ENCODE data around the gene TMC6. TPM values are rescaled to one million over a fixed set of nuclear protein-coding genes. Genes with fewer than 3 reads are reported as not detected.

The TMC6 gene
- total RNA-seq, 1 donor from 2014 or later = 61.7 TPM

DNA sequence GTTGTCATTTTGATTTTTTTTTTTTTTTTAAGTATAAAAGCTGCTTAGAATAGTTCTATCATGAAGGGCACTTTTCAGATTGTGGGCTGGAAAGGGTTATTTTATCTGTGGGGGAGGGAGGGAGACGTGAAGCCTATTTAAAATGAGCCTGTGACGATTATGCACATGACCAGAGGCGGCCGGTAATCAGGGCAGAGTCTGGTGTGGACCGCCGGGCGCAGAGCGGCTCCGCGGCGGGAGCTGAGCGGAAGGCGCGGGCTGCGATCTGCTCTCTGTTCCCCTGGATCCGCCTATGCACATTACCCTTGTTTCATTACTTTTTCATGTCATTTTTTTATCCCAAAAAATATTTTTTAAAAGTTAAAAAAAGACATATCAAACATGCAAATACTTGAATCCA, 23.5 kb downstream of the TMC6 start:
- Histone ChIP-seq H3K4me1 (ENCODE audit: insufficient read depth, low read length) (no peaks in the 10 kb centered on the region), H2AFZ (ENCODE audit: low read depth, low read length) (no peak overlapping the region), H3K36me3 (ENCODE audit: insufficient read depth, low read length) (no peaks in the 10 kb centered on the region), H3K9ac (ENCODE audit: low read length) (no peak overlapping the region), H3K27ac (ENCODE audit: low read depth, low read length) (no peak overlapping the region), H3K27me3 (ENCODE audit: insufficient read depth, low read length) (no peaks in the 10 kb centered on the region), H3K9me3 (ENCODE audit: insufficient read depth, low read depth, low read length) (no peaks in the 10 kb centered on the region), H3K4me2 (ENCODE audit: low read length) (no peak overlapping the region), H3K79me2 (ENCODE audit: insufficient read depth, low read length) (no peaks in the 10 kb centered on the region), H3K4me3 (ENCODE audit: insufficient read depth, low read depth, low read length) (no peak overlapping the region), H4K20me1 (ENCODE audit: insufficient read depth, low read length) (no peaks in the 10 kb centered on the region)
- DNase-seq (ENCODE audit: low read depth) (no peak), FAIRE-seq (no peak)
- no peaks in the 10 kb centered on the region for H3K4me1 Mint-ChIP-seq (ENCODE audit: low read depth, unreplicated experiment)
- H3K4me3 Mint-ChIP-seq (ENCODE audit: unreplicated experiment) = no peak overlapping the region
- H3K27me3 Mint-ChIP-seq (ENCODE audit: low read depth, unreplicated experiment) = no peaks in the 10 kb centered on the region
- peaks cover 8% of the 10 kb centered on the region for H3K9me3 Mint-ChIP-seq (ENCODE audit: unreplicated experiment)
- no peak for TF ChIP-seq EZH2 (IDR thresholded peaks at IDR 0.05; ENCODE audit: insufficient read depth, low read length)
- TF ChIP-seq, protein P1, sequence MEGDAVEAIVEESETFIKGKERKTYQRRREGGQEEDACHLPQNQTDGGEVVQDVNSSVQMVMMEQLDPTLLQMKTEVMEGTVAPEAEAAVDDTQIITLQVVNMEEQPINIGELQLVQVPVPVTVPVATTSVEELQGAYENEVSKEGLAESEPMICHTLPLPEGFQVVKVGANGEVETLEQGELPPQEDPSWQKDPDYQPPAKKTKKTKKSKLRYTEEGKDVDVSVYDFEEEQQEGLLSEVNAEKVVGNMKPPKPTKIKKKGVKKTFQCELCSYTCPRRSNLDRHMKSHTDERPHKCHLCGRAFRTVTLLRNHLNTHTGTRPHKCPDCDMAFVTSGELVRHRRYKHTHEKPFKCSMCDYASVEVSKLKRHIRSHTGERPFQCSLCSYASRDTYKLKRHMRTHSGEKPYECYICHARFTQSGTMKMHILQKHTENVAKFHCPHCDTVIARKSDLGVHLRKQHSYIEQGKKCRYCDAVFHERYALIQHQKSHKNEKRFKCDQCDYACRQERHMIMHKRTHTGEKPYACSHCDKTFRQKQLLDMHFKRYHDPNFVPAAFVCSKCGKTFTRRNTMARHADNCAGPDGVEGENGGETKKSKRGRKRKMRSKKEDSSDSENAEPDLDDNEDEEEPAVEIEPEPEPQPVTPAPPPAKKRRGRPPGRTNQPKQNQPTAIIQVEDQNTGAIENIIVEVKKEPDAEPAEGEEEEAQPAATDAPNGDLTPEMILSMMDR (IDR thresholded peaks at IDR 0.05; ENCODE audit: insufficient read depth, low read depth, low read length) = no peak
- H3K36me3 Mint-ChIP-seq (ENCODE audit: low read depth, unreplicated experiment) = peaks cover 19% of the 10 kb centered on the region
- no peak overlapping the region for H3K27ac Mint-ChIP-seq (ENCODE audit: unreplicated experiment)

DNA sequence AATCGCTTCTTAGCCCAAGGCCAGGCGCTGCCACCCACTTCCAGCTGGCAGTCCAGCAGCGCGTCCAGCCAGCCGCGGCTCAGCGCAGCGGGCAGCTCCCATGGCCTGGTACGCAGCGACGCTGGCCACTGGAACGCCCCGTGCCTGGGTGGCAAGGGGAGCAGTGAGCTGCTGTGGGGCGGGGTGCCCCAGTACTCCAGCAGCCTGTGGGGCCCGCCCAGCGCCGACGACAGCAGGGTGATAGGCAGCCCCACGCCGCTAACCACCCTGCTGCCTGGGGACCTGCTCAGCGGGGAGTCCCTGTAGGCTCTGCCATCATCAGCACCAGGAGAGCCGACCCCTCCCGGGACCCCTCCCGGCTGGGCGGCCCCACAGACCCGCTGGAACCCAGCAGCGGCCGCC, 24.0 kb downstream of the TMC6 start:
- peaks cover 24% of the 10 kb centered on the region for H3K36me3 Mint-ChIP-seq (ENCODE audit: low read depth, unreplicated experiment)
- H3K4me3 Mint-ChIP-seq (ENCODE audit: unreplicated experiment) = no peak overlapping the region
- Histone ChIP-seq H3K27ac (ENCODE audit: low read depth, low read length) (no peak overlapping the region), H3K4me2 (ENCODE audit: low read length) (no peak overlapping the region), H3K9me3 (ENCODE audit: insufficient read depth, low read depth, low read length) (no peaks in the 10 kb centered on the region), H4K20me1 (ENCODE audit: insufficient read depth, low read length) (no peaks in the 10 kb centered on the region), H3K27me3 (ENCODE audit: insufficient read depth, low read length) (no peaks in the 10 kb centered on the region), H3K9ac (ENCODE audit: low read length) (no peak overlapping the region), H3K4me1 (ENCODE audit: insufficient read depth, low read length) (no peaks in the 10 kb centered on the region), H3K36me3 (ENCODE audit: insufficient read depth, low read length) (no peaks in the 10 kb centered on the region), H2AFZ (ENCODE audit: low read depth, low read length) (no peak overlapping the region), H3K79me2 (ENCODE audit: insufficient read depth, low read length) (no peaks in the 10 kb centered on the region), H3K4me3 (ENCODE audit: insufficient read depth, low read depth, low read length) (no peak overlapping the region)
- no peak overlapping the region for H3K27ac Mint-ChIP-seq (ENCODE audit: unreplicated experiment)
- FAIRE-seq (no peak), DNase-seq (ENCODE audit: low read depth) (no peak)
- peaks cover 11% of the 10 kb centered on the region for H3K9me3 Mint-ChIP-seq (ENCODE audit: unreplicated experiment)
- H3K27me3 Mint-ChIP-seq (ENCODE audit: low read depth, unreplicated experiment) = no peaks in the 10 kb centered on the region
- H3K4me1 Mint-ChIP-seq (ENCODE audit: low read depth, unreplicated experiment) = no peaks in the 10 kb centered on the region
- TF ChIP-seq EZH2 (IDR thresholded peaks at IDR 0.05; ENCODE audit: insufficient read depth, low read length) = no peak
- TF ChIP-seq, protein P1 (IDR thresholded peaks at IDR 0.05; ENCODE audit: insufficient read depth, low read depth, low read length) = no peak

DNA sequence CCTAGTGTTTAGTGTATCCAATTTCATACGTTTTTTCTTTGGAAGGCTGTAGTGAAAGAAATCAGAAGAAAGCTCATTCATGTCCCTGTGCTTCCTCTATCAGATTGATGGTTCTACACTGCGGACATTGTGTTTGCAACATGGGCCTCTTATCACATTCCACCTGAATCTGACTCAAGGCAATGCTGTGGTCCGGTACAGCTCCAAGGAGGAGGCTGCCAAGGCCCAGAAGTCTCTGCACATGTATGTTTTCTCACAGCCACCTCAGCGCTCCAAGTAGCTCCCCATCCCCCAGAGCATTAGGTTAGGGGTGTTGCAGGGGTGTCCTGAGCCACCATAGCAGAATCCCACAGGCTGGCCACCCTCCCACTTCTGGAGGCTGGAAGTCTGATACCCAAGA, 25.2 kb downstream of the TMC6 start:
- no peak overlapping the region for H3K4me3 Mint-ChIP-seq (ENCODE audit: unreplicated experiment)
- Histone ChIP-seq H3K9me3 (ENCODE audit: insufficient read depth, low read depth, low read length) (no peaks in the 10 kb centered on the region), H3K4me2 (ENCODE audit: low read length) (no peak overlapping the region), H2AFZ (ENCODE audit: low read depth, low read length) (no peak overlapping the region), H3K4me1 (ENCODE audit: insufficient read depth, low read length) (no peaks in the 10 kb centered on the region), H3K27me3 (ENCODE audit: insufficient read depth, low read length) (no peaks in the 10 kb centered on the region), H3K27ac (ENCODE audit: low read depth, low read length) (no peak overlapping the region), H3K36me3 (ENCODE audit: insufficient read depth, low read length) (peaks cover 4% of the 10 kb centered on the region), H3K9ac (ENCODE audit: low read length) (no peak overlapping the region), H3K4me3 (ENCODE audit: insufficient read depth, low read depth, low read length) (no peak overlapping the region), H3K79me2 (ENCODE audit: insufficient read depth, low read length) (no peaks in the 10 kb centered on the region), H4K20me1 (ENCODE audit: insufficient read depth, low read length) (no peaks in the 10 kb centered on the region)
- H3K36me3 Mint-ChIP-seq (ENCODE audit: low read depth, unreplicated experiment) = peaks cover 32% of the 10 kb centered on the region
- H3K27me3 Mint-ChIP-seq (ENCODE audit: low read depth, unreplicated experiment) = no peaks in the 10 kb centered on the region
- DNase-seq (ENCODE audit: low read depth) (no peak), FAIRE-seq (no peak)
- TF ChIP-seq, protein P1 (IDR thresholded peaks at IDR 0.05; ENCODE audit: insufficient read depth, low read depth, low read length) = no peak
- no peak for TF ChIP-seq EZH2 (IDR thresholded peaks at IDR 0.05; ENCODE audit: insufficient read depth, low read length)
- H3K4me1 Mint-ChIP-seq (ENCODE audit: low read depth, unreplicated experiment) = no peaks in the 10 kb centered on the region
- H3K27ac Mint-ChIP-seq (ENCODE audit: unreplicated experiment) = no peak overlapping the region
- peaks cover 18% of the 10 kb centered on the region for H3K9me3 Mint-ChIP-seq (ENCODE audit: unreplicated experiment)

Data from astrocyte (in vitro differentiated cells and primary cell).